Stimulated activated CD4-positive, alpha-beta T cell treated with anti-CD3 and anti-CD28 coated beads, Interleukin-1b, Interleukin-23, amount 100 ng/mL, for 24 hours (primary cell): Measurements from ENCODE around the gene SLC35G2.
"Not testable (repeated sequence)": the region's sequence is repeated elsewhere in the genome, so short reads cannot be mapped to it uniquely, and the experiment has no call there.

Source experiments
- DNase-seq, 4 experiments: peaks; one replicate each; pipeline ENCODE4 v3.0.0-alpha.2; 2020; ENCODE audit warnings: low read depth in 4 of 4, low spot score in 1 of 4

SLC35G2 gene

GRCh38 chr3:136885357-136886213 lies 66.7 kb downstream of the SLC35G2 start:
- no peak for DNase-seq

- DNase-seq: no peak
Observed at GRCh38 chr3:136889947-136890346, 71.0 kb downstream of the SLC35G2 start.

GRCh38 chr3:136891934-136892855 lies 73.3 kb downstream of the SLC35G2 start:
- no peak for DNase-seq

GRCh38 chr3:136893848-136894443 lies 75.0 kb downstream of the SLC35G2 start:
- DNase-seq: no peak

- not testable (repeated sequence) for DNase-seq
Observed at GRCh38 chr3:136897171-136897570, 78.2 kb downstream of the SLC35G2 start.

- no peak for DNase-seq
Observed at GRCh38 chr3:136898549-136898948, 79.6 kb downstream of the SLC35G2 start.

- DNase-seq: no peak
Observed at GRCh38 chr3:136898954-136899353, 80.0 kb downstream of the SLC35G2 start.

GRCh38 chr3:136899622-136900158 lies 80.8 kb downstream of the SLC35G2 start:
- no peak for DNase-seq

GRCh38 chr3:136900694-136901093 lies 81.8 kb downstream of the SLC35G2 start:
- DNase-seq: not testable (repeated sequence)

- no peak for DNase-seq
Observed at GRCh38 chr3:136901391-136901790, 82.5 kb downstream of the SLC35G2 start.

- not testable (repeated sequence) for DNase-seq
Observed at GRCh38 chr3:136902530-136902929, 83.6 kb downstream of the SLC35G2 start.

GRCh38 chr3:136903899-136904298 lies 85.0 kb downstream of the SLC35G2 start:
- no peak for DNase-seq

GRCh38 chr3:136904746-136905145 lies 85.8 kb downstream of the SLC35G2 start:
- no peak for DNase-seq
